GM19372 (cell line): ENCODE results near the gene TIAM2.

Experiments
- ATAC-seq: cut with Tn5 transposase; IDR thresholded peaks from one replicate; pipeline ENCODE4 v1.9.1; 2021; ENCODE audit warnings: mild to moderate bottlenecking, low read depth, moderate library complexity; ENCODE audit not compliant: unreplicated experiment

TIAM2 gene

GRCh38 chr6:155055729-155056128 lies 60.6 kb downstream of the TIAM2 start:
- no peak for ATAC-seq

- no peak for ATAC-seq
Measured at GRCh38 chr6:155056756-155057155, 61.6 kb downstream of the TIAM2 start.

- no peak for ATAC-seq
Measured at GRCh38 chr6:155061381-155061780, 66.3 kb downstream of the TIAM2 start.

GRCh38 chr6:155062866-155063341 lies 67.8 kb downstream of the TIAM2 start:
- no peak for ATAC-seq

- ATAC-seq, result no peak
Measured at GRCh38 chr6:155064303-155064702, 69.2 kb downstream of the TIAM2 start.

- ATAC-seq, result no peak
Measured at GRCh38 chr6:155066361-155066760, 71.2 kb downstream of the TIAM2 start.

- ATAC-seq, result no peak
Measured at GRCh38 chr6:155066921-155067680, 72.0 kb downstream of the TIAM2 start.

GRCh38 chr6:155067956-155068615 lies 73.0 kb downstream of the TIAM2 start:
- ATAC-seq, result no peak

GRCh38 chr6:155069543-155069942 lies 74.4 kb downstream of the TIAM2 start:
- no peak for ATAC-seq

- peak; percentile 47 for ATAC-seq
Measured at GRCh38 chr6:155075930-155076695, 81.0 kb downstream of the TIAM2 start.

GRCh38 chr6:155077331-155077730 lies 82.2 kb downstream of the TIAM2 start:
- no peak for ATAC-seq

GRCh38 chr6:155077784-155078183 lies 82.7 kb downstream of the TIAM2 start:
- no peak for ATAC-seq

GRCh38 chr6:155078331-155078745 lies 83.2 kb downstream of the TIAM2 start:
- ATAC-seq, result no peak

GRCh38 chr6:155079985-155080452 lies 84.9 kb downstream of the TIAM2 start:
- no peak for ATAC-seq

- no peak for ATAC-seq
Measured at GRCh38 chr6:155080881-155081845, 86.0 kb downstream of the TIAM2 start.

GRCh38 chr6:155084431-155085123 lies 89.5 kb downstream of the TIAM2 start:
- ATAC-seq, result no peak

- no peak for ATAC-seq
Measured at GRCh38 chr6:155085582-155086257, 90.6 kb downstream of the TIAM2 start.

GRCh38 chr6:155088856-155089255 lies 93.7 kb downstream of the TIAM2 start:
- no peak for ATAC-seq

GRCh38 chr6:155089746-155090145 lies 94.6 kb downstream of the TIAM2 start:
- ATAC-seq, result no peak
